Calu3 (cell line): ENCODE results near the gene CPE. TPM values are rescaled to one million over a fixed set of nuclear protein-coding genes. Genes with fewer than 3 reads are reported as not detected.

Experiments used
- BruUV-seq: library from RNA; stranded (reverse); fragments of 400-500 nt; replicated peaks from 2 replicates; lab custom pipeline; 2021; lab: Mats Ljungman, UMichigan
- CTCF ChIA-PET: fragments of 300-600 bp; sonication (Branson Sonifier 250); formaldehyde crosslinking; loops from one replicate; lab custom pipeline; 2022; ENCODE audit warnings: antibody characterized with exemption; lab: Charles Lee
- DNase-seq: peaks from one replicate; pipeline ENCODE4 v3.0.0; 2022
- H3K27ac Mint-ChIP-seq: one replicate; pipeline ENCODE4 v1.8.0; 2022; ENCODE audit warnings: mixed read lengths; ENCODE audit not compliant: unreplicated experiment
- H3K27me3 Mint-ChIP-seq: one replicate; pipeline ENCODE4 v1.8.0; 2022; ENCODE audit warnings: mixed read lengths; ENCODE audit not compliant: unreplicated experiment
- H3K36me3 Mint-ChIP-seq: one replicate; pipeline ENCODE4 v1.8.0; 2022; ENCODE audit warnings: mild to moderate bottlenecking, moderate library complexity, mixed read lengths; ENCODE audit not compliant: insufficient read depth, unreplicated experiment
- H3K4me1 Mint-ChIP-seq: one replicate; pipeline ENCODE4 v1.8.0; 2022; ENCODE audit warnings: mild to moderate bottlenecking, low read depth, mixed read lengths; ENCODE audit not compliant: unreplicated experiment
- H3K4me3 Mint-ChIP-seq: one replicate; pipeline ENCODE4 v1.8.0; 2022; ENCODE audit warnings: mild to moderate bottlenecking, low read depth, moderate library complexity, mixed read lengths; ENCODE audit not compliant: unreplicated experiment
- H3K9me3 Mint-ChIP-seq: one replicate; pipeline ENCODE4 v1.8.0; 2022; ENCODE audit warnings: low read depth, mixed read lengths; ENCODE audit not compliant: unreplicated experiment
- intact Hi-C: fragments of 100-400 bp; cut with micrococcal nuclease; formaldehyde crosslinking; loops from one replicate; pipeline ENCODE4 v1.10.0; 2022; ENCODE audit not compliant: unreplicated experiment
- total RNA-seq: library from RNA; stranded (reverse); gene quantifications from 2 replicates; pipeline ENCODE4 v1.2.3, GENCODE V29; 2022
- TF ChIP-seq, protein P1 (sequence below): fragments of 200-600 bp; IDR thresholded peaks from one replicate; pipeline ENCODE4 v1.8.0; 2022; ENCODE audit warnings: antibody characterized with exemption; ENCODE audit not compliant: unreplicated experiment

Gene CPE
- total RNA-seq, 1 experiment from 2014 or later, result 4.7 TPM

DNA sequence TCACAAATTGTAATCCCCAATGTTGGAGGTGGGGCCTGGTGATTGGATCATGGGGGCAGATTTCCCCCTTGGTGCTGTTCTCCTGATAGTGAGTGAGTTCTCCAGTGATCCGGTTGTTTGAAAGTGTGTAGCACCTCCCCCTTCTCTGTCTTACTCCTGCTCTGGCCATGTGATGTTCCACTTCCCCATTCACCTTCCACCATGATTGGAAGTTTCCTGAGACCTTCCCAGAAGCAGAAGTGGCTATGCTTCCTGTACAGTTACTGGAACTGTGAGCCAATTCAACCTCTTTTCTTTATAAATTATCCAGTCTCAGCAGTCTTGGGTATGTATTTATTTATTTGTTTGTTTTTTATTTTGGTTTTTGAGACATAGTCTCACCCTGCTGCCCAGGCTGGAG is 143.2 kb downstream of the CPE start:
- H3K4me1 Mint-ChIP-seq, result no peaks in the 10 kb centered on the region
- H3K27ac Mint-ChIP-seq, result no peak overlapping the region
- BruUV-seq, result no TSS peak
- no peak for DNase-seq
- H3K4me3 Mint-ChIP-seq, result no peak overlapping the region
- TF ChIP-seq, protein P1, sequence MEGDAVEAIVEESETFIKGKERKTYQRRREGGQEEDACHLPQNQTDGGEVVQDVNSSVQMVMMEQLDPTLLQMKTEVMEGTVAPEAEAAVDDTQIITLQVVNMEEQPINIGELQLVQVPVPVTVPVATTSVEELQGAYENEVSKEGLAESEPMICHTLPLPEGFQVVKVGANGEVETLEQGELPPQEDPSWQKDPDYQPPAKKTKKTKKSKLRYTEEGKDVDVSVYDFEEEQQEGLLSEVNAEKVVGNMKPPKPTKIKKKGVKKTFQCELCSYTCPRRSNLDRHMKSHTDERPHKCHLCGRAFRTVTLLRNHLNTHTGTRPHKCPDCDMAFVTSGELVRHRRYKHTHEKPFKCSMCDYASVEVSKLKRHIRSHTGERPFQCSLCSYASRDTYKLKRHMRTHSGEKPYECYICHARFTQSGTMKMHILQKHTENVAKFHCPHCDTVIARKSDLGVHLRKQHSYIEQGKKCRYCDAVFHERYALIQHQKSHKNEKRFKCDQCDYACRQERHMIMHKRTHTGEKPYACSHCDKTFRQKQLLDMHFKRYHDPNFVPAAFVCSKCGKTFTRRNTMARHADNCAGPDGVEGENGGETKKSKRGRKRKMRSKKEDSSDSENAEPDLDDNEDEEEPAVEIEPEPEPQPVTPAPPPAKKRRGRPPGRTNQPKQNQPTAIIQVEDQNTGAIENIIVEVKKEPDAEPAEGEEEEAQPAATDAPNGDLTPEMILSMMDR, result no peak
- no peaks in the 10 kb centered on the region for H3K9me3 Mint-ChIP-seq
- H3K36me3 Mint-ChIP-seq, result no peaks in the 10 kb centered on the region
- intact Hi-C loops, result no loop called here
- CTCF ChIA-PET, result no interaction called here
- no peaks in the 10 kb centered on the region for H3K27me3 Mint-ChIP-seq

DNA sequence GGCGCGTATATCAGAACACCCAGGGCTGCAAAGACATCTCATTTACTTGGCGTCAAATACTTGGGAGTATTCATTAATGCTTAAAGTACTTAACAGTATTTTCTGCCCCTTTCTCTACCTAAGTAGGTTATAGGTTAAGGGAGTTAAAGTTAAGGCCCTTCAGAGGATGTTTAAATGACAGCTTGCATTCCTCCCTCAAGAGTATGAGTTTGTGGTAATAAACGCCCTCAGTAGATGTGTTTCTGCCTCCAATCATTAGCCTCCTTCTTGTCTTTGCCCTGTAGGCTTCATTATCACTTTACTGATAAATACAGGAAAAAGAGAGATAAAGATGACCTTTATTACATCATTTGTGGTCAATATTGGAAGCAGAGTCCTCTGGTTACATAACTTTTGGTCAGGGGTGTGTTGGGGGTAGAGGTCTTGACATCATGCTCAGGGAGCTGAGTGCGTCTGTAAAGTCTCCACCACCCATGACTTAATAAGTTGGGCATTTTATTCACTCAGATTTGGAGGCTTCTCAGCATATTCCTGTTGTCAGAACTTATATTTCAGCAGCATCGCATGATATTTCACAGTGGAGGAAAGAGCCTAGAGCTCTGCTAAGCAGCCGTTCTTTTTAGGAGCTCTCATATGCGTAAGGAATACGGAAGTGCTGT is 145.9 kb downstream of the CPE start:
- CTCF ChIA-PET, result no interaction called here
- Mint-ChIP-seq H3K27ac (no peak overlapping the region), H3K27me3 (no peaks in the 10 kb centered on the region), H3K4me3 (no peak overlapping the region), H3K4me1 (no peaks in the 10 kb centered on the region), H3K36me3 (no peaks in the 10 kb centered on the region), H3K9me3 (no peaks in the 10 kb centered on the region)
- no TSS peak for BruUV-seq
- intact Hi-C loops, result no loop called here
- no peak for DNase-seq
- TF ChIP-seq, protein P1, result no peak

DNA sequence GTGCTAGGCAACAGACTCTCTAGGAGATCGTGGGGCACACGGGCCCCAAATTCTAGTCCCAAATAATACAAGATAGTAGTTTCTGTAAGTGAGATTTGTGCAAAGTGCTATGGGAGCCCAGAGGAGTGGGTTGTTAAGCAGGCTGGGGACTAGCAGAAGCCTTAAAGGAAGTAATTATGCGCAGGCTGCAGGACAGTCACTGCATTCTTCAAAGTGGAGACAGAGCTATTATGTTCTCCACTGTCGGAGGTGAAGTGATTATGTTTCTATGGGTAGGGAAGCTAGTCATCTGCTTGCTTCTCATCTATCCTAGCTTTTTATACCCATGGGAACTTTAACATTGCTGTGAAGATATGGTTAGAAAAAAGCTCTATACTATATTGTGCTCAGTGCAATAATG is 154.2 kb downstream of the CPE start:
- CTCF ChIA-PET, result no interaction called here
- intact Hi-C loops, result loop anchor here (10.0 kb wide), 1 partner anchor 632 kb away; no protein-coding TSS in a partner anchor
- H3K9me3 Mint-ChIP-seq, result no peaks in the 10 kb centered on the region

DNA sequence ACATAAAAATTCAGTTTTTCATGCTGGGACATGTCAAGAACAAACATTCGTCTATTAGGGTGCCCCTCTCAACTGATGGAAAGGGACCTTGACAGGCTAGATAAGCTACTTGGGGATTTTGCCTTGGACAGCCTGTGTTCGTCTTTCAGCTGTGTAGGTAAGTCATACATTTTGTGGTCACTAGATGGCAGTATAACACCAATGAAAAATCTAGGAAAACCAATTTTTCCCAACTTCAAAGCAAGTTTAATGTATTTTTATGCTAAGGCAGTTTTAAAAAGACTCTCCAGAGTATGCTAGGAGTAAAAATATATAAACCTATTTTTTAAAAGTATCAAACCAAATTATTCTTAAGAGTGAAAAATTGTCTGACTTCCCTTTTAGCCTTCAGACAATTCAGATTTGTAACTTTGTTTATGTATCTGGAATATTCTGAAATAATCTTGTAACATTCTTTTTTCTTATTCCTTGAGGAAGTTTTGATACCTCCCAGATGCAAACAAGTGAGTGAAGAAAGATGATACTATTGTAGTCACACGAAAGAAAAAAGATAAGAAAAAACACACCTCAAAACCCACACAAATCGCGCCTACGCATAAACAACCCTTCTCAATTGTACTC is 158.3 kb downstream of the CPE start:
- DNase-seq, result peak; percentile 14
- H3K4me3 Mint-ChIP-seq, result no peak overlapping the region
- intact Hi-C loops, result loop anchor here (1.0 to 10.0 kb wide), 5 partner anchors 165 to 715 kb away; no protein-coding TSS in a partner anchor
- BruUV-seq, result no TSS peak
- H3K9me3 Mint-ChIP-seq, result no peaks in the 10 kb centered on the region
- no peaks in the 10 kb centered on the region for H3K4me1 Mint-ChIP-seq
- H3K27ac Mint-ChIP-seq, result no peak overlapping the region
- TF ChIP-seq, protein P1, result peak; percentile 42
- CTCF ChIA-PET, result interaction anchor here (0.9 to 1.0 kb wide), 3 partner anchors 42 to 555 kb away, joined by 3 to 4 read pairs (median 3); no protein-coding TSS in a partner anchor
- H3K36me3 Mint-ChIP-seq, result no peaks in the 10 kb centered on the region
- H3K27me3 Mint-ChIP-seq, result no peaks in the 10 kb centered on the region

More for the DNA sequence above, 154.2 kb downstream of the CPE start:
- Mint-ChIP-seq H3K27me3 (no peaks in the 10 kb centered on the region), H3K4me1 (no peaks in the 10 kb centered on the region), H3K4me3 (no peak overlapping the region), H3K36me3 (no peaks in the 10 kb centered on the region), H3K27ac (no peak overlapping the region)
- TF ChIP-seq, protein P1, result no peak
- no peak for DNase-seq
- BruUV-seq, result no TSS peak
